KBM-7 (cell line): ENCODE results near the gene ZCCHC2.

Experiments used
- DNase-seq: peaks from one replicate; pipeline ENCODE4 v3.0.0-alpha.2; 2015
- in situ Hi-C: fragments of 300-500 bp; cut with MboI; formaldehyde crosslinking; loops from 2 replicates; pipeline ENCODE4 v1.14.3; 2020; ENCODE audit warnings: low sequenced_read_pairs, low pct_unique_long_range_greater_than_20kb, mixed read lengths

Gene ZCCHC2

GRCh38 chr18:62569081-62569655 lies 46.3 kb downstream of the ZCCHC2 start:
- DNase-seq, result no peak
- in situ Hi-C loops, result no loop called here

GRCh38 chr18:62571037-62571436 lies 48.2 kb downstream of the ZCCHC2 start:
- in situ Hi-C loops, result no loop called here
- no peak for DNase-seq

- in situ Hi-C loops, result no loop called here
- DNase-seq, result no peak
Observed at GRCh38 chr18:62571648-62572047, 48.8 kb downstream of the ZCCHC2 start.

- DNase-seq, result no peak
- in situ Hi-C loops, result no loop called here
Observed at GRCh38 chr18:62572456-62572855, 49.6 kb downstream of the ZCCHC2 start.

- in situ Hi-C loops, result loop anchor here (25.0 kb wide), 1 partner anchor 763 kb away; no protein-coding TSS in a partner anchor
- DNase-seq, result no peak
Observed at GRCh38 chr18:62574776-62575175, 52.0 kb downstream of the ZCCHC2 start.

GRCh38 chr18:62576271-62576670 lies 53.4 kb downstream of the ZCCHC2 start:
- DNase-seq, result no peak
- in situ Hi-C loops, result loop anchor here (25.0 kb wide), 1 partner anchor 761 kb away; no protein-coding TSS in a partner anchor

GRCh38 chr18:62576845-62577512 lies 54.2 kb downstream of the ZCCHC2 start:
- in situ Hi-C loops, result loop anchor here (25.0 kb wide), 1 partner anchor 760 kb away; no protein-coding TSS in a partner anchor
- no peak for DNase-seq

GRCh38 chr18:62577765-62578164 lies 54.9 kb downstream of the ZCCHC2 start:
- in situ Hi-C loops, result loop anchor here (25.0 kb wide), 1 partner anchor 760 kb away; no protein-coding TSS in a partner anchor
- DNase-seq, result no peak

- no peak for DNase-seq
- in situ Hi-C loops, result loop anchor here (25.0 kb wide), 1 partner anchor 758 kb away; no protein-coding TSS in a partner anchor
Observed at GRCh38 chr18:62578980-62579511, 56.2 kb downstream of the ZCCHC2 start.

GRCh38 chr18:62583376-62583775 lies 60.6 kb downstream of the ZCCHC2 start:
- in situ Hi-C loops, result loop anchor here (25.0 kb wide), 1 partner anchor 754 kb away; no protein-coding TSS in a partner anchor
- no peak for DNase-seq

- in situ Hi-C loops, result loop anchor here (25.0 kb wide), 1 partner anchor 753 kb away; no protein-coding TSS in a partner anchor
- peak; percentile 93 for DNase-seq
Observed at GRCh38 chr18:62584241-62585120, 61.7 kb downstream of the ZCCHC2 start.

- DNase-seq, result no peak
- in situ Hi-C loops, result loop anchor here (25.0 kb wide), 1 partner anchor 752 kb away; no protein-coding TSS in a partner anchor
Observed at GRCh38 chr18:62585274-62586150, 62.7 kb downstream of the ZCCHC2 start.

- DNase-seq, result peak; percentile 81
- in situ Hi-C loops, result loop anchor here (25.0 kb wide), 1 partner anchor 751 kb away; no protein-coding TSS in a partner anchor
Observed at GRCh38 chr18:62586151-62586774, 63.4 kb downstream of the ZCCHC2 start.

GRCh38 chr18:62586781-62587487 lies 64.1 kb downstream of the ZCCHC2 start:
- in situ Hi-C loops, result loop anchor here (25.0 kb wide), 1 partner anchor 750 kb away; no protein-coding TSS in a partner anchor
- no peak for DNase-seq

- in situ Hi-C loops, result loop anchor here (25.0 kb wide), 1 partner anchor 750 kb away; no protein-coding TSS in a partner anchor
- no peak for DNase-seq
Observed at GRCh38 chr18:62587689-62588088, 64.9 kb downstream of the ZCCHC2 start.

GRCh38 chr18:62588217-62588616 lies 65.4 kb downstream of the ZCCHC2 start:
- in situ Hi-C loops, result loop anchor here (25.0 kb wide), 1 partner anchor 749 kb away; no protein-coding TSS in a partner anchor
- no peak for DNase-seq
